HCT116 (cell line): ENCODE data around the gene CA4. TPM values are rescaled to one million over a fixed set of nuclear protein-coding genes. Genes with fewer than 3 reads are reported as not detected.
"Not testable (repeated sequence)": the region's sequence is repeated elsewhere in the genome, so short reads cannot be mapped to it uniquely, and the experiment has no call there.

Experiments used
- ATAC-seq: fragments of 200-7000 bp; cut with Tn5 transposase; 2 replicates; pipeline ENCODE4 v1.9.1; 2020; ENCODE audit warnings: mild to moderate bottlenecking, moderate library complexity
- BruUV-seq: library from RNA; stranded (reverse); fragments of 400-500 nt; replicated peaks from 2 replicates; lab custom pipeline; 2021; lab: Mats Ljungman, UMichigan
- CTCF ChIA-PET: fragments of 300-600 bp; sonication (Branson Sonifier 250); formaldehyde crosslinking; loops from one replicate; lab custom pipeline; 2021; ENCODE audit warnings: antibody characterized with exemption; lab: Charles Lee
- POLR2A ChIA-PET: fragments of 300-600, 350-600 bp; sonication (Branson Sonifier 250); formaldehyde crosslinking; loops from one replicate; lab custom pipeline; 2021; ENCODE audit warnings: antibody characterized with exemption; lab: Charles Lee
- RAD21 ChIA-PET, 2 experiments: fragments of 300-600 bp; sonication (Branson Sonifier 250); formaldehyde crosslinking; loops; one replicate each; lab custom pipeline; 2023; ENCODE audit warnings: low total read pairs in 2 of 2; ENCODE audit not compliant: uncharacterized antibody in 2 of 2, unreplicated experiment in 2 of 2, low non-redundant PET in 1 of 2; lab: Charles Lee
- DNase-seq: peaks from one replicate; pipeline ENCODE4 v3.0.0-alpha.2; 2010; ENCODE audit warnings: low read depth, low spot score
- H2AFZ ChIP-seq: fragments of 200-600 bp; shearing (Covaris generic), sonication (generic); 2 replicates; pipeline ENCODE4 v1.6.1; 2017; ENCODE audit warnings: low read depth, mixed run types, mixed read lengths, antibody characterized with exemption, low read length; ENCODE audit not compliant: poor library complexity, severe bottlenecking
- H3K27ac ChIP-seq: 2 replicates; pipeline ENCODE4 v1.5.1; 2012; ENCODE audit warnings: low read depth, low read length
- H3K27me3 ChIP-seq: fragments of 200-600 bp; sonication (generic); 2 replicates; pipeline ENCODE4 v1.6.1; 2016; ENCODE audit warnings: mixed run types, low read length, mixed read lengths; ENCODE audit not compliant: insufficient read depth
- H3K36me3 ChIP-seq, 2 experiments: fragments of 200-500 bp in 1 of 2; fragments of 200-600 bp in 1 of 2; sonication (Bioruptor generic) in 1 of 2; sonication (generic) in 1 of 2; 2 replicates each; pipeline versions ENCODE4 v1.5.1 to v1.6.1; 2014 to 2016; ENCODE audit warnings: low read length in 2 of 2, inconsistent platforms in 1 of 2, mixed read lengths in 1 of 2, mixed run types in 1 of 2; ENCODE audit not compliant: insufficient read depth in 2 of 2, control insufficient read depth in 1 of 2
- H3K4me1 ChIP-seq, 2 experiments: fragments of 200-600 bp in 1 of 2; sonication (generic) in 1 of 2; 2 replicates each; pipeline versions ENCODE4 v1.5.1 to v1.6.1; 2012 to 2017; ENCODE audit warnings: low read length in 2 of 2, inconsistent platforms in 1 of 2, mild to moderate bottlenecking in 1 of 2, mixed read lengths in 1 of 2, mixed run types in 1 of 2, moderate library complexity in 1 of 2; ENCODE audit not compliant: insufficient read depth in 2 of 2, control insufficient read depth in 1 of 2
- H3K4me2 ChIP-seq: fragments of 200-600 bp; sonication (generic); 2 replicates; pipeline ENCODE4 v1.6.1; 2017; ENCODE audit warnings: mixed run types, low read length, mixed read lengths
- H3K4me3 ChIP-seq, 2 experiments: fragments of 200-600 bp in 1 of 2; sonication (generic) in 1 of 2; replicated peaks in 1 of 2; 2 replicates each; pipeline ENCODE4 v1.5.1; 2011 to 2016; ENCODE audit warnings: low read length in 2 of 2, control low read depth in 1 of 2, low read depth in 1 of 2, mild to moderate bottlenecking in 1 of 2, mixed read lengths in 1 of 2, mixed run types in 1 of 2
- H3K79me2 ChIP-seq: fragments of 200-600 bp; sonication (generic); 2 replicates; pipeline ENCODE4 v1.6.1; 2017; ENCODE audit warnings: mild to moderate bottlenecking, mixed run types, low read length, moderate library complexity, mixed read lengths; ENCODE audit not compliant: insufficient read depth
- H3K9ac ChIP-seq: fragments of 200-600 bp; sonication (generic); 2 replicates; pipeline ENCODE4 v1.6.1; 2016; ENCODE audit warnings: low read length, mixed read lengths
- H3K9me2 ChIP-seq: fragments of 200-600 bp; sonication (generic), shearing (Covaris generic); 2 replicates; pipeline ENCODE4 v1.6.1; 2017; ENCODE audit warnings: mixed run types, mild to moderate bottlenecking, moderate library complexity; ENCODE audit not compliant: insufficient read depth
- H3K9me3 ChIP-seq, 2 experiments: fragments of 200-500 bp in 1 of 2; fragments of 200-600 bp in 1 of 2; sonication (Bioruptor generic) in 1 of 2; sonication (generic) in 1 of 2; 2 replicates each; pipeline ENCODE4 v1.6.1; 2014 to 2017; ENCODE audit warnings: low read length in 2 of 2, mixed read lengths in 2 of 2, inconsistent platforms in 1 of 2, low read depth in 1 of 2, mild to moderate bottlenecking in 1 of 2, mixed run types in 1 of 2, moderate library complexity in 1 of 2; ENCODE audit not compliant: control insufficient read depth in 1 of 2, insufficient read depth in 1 of 2
- H4K20me1 ChIP-seq: fragments of 200-600 bp; sonication (generic), shearing (Covaris generic); 2 replicates; pipeline ENCODE4 v1.6.1; 2017; ENCODE audit warnings: mixed run types, mild to moderate bottlenecking, moderate library complexity; ENCODE audit not compliant: insufficient read depth
- intact Hi-C: fragments of 100-400 bp; cut with micrococcal nuclease; formaldehyde crosslinking; loops from 2 replicates; pipeline ENCODE4 v1.10.0; 2022
- total RNA-seq: library from RNA; stranded (reverse); gene quantifications from one replicate; pipeline ENCODE4 v1.2.1, GENCODE V29; 2021; ENCODE audit not compliant: unreplicated experiment

The CA4 gene
- total RNA-seq, 1 experiment from 2014 or later, result 0.20 TPM

GRCh38 chr17:60186372-60186771, 36.6 kb downstream of the CA4 start:
- BruUV-seq, H3K4me3 ChIP-seq, H3K9me2 ChIP-seq, H3K9ac ChIP-seq, H2AFZ ChIP-seq, RAD21 ChIA-PET, CTCF ChIA-PET, H3K79me2 ChIP-seq, H3K9me3 ChIP-seq, H3K4me2 ChIP-seq, ATAC-seq, H4K20me1 ChIP-seq, POLR2A ChIA-PET, H3K27ac ChIP-seq, intact Hi-C loops, DNase-seq, H3K27me3 ChIP-seq, H3K4me1 ChIP-seq: not testable (repeated sequence)
- peaks cover 10 to 18% of the 10 kb centered on the region in 2 experiments; a peak in 3 of 4 replicates for H3K36me3 ChIP-seq

GRCh38 chr17:60186846-60187745, 37.3 kb downstream of the CA4 start:
- H4K20me1 ChIP-seq, RAD21 ChIA-PET, BruUV-seq, H3K27me3 ChIP-seq, DNase-seq, H3K9ac ChIP-seq, CTCF ChIA-PET, H3K4me1 ChIP-seq, H3K9me2 ChIP-seq, intact Hi-C loops, H3K9me3 ChIP-seq, H3K79me2 ChIP-seq, H2AFZ ChIP-seq, H3K4me2 ChIP-seq, ATAC-seq, H3K27ac ChIP-seq, POLR2A ChIA-PET, H3K4me3 ChIP-seq: not testable (repeated sequence)
- peaks cover 9 to 20% of the 10 kb centered on the region in 2 experiments; a peak in 3 of 4 replicates for H3K36me3 ChIP-seq
